IMR-90 (cell line): ENCODE measurements around the gene ERCC8. TPM values are rescaled to one million over a fixed set of nuclear protein-coding genes. Genes with fewer than 3 reads are reported as not detected.

Source experiments
- ATAC-seq: fragments of 200-7000 bp; cut with Tn5 transposase; 2 replicates; pipeline ENCODE4 v1.9.1; 2020; ENCODE audit warnings: low read depth, mild to moderate bottlenecking, moderate library complexity
- BruUV-seq: library from RNA; stranded (reverse); fragments of 400-500 nt; replicated peaks from 2 replicates; lab custom pipeline; 2021; lab: Mats Ljungman, UMichigan
- CTCF ChIA-PET: fragments of 300-600 bp; formaldehyde crosslinking; extraction: SDS; loops from one replicate; lab custom pipeline; 2021; ENCODE audit warnings: antibody characterized with exemption; lab: Yijun Ruan, JAX
- POLR2A ChIA-PET: fragments of 300-600 bp; sonication (Branson Sonifier 250); formaldehyde crosslinking; loops from one replicate; lab custom pipeline; 2022; ENCODE audit warnings: antibody characterized with exemption; ENCODE audit not compliant: unreplicated experiment; lab: Charles Lee
- DNase-seq: peaks from one replicate; pipeline ENCODE4 v3.0.0; 2013
- H2AFZ ChIP-seq: replicated peaks from 2 replicates; pipeline ENCODE3; 2013; ENCODE audit warnings: low read length, mild to moderate bottlenecking; ENCODE audit not compliant: poor library complexity
- H2AK5ac ChIP-seq: 2 replicates; pipeline ENCODE4 v1.6.1; 2013; ENCODE audit warnings: low read depth, low read length, inconsistent platforms
- H2AK9ac ChIP-seq: replicated peaks from 2 replicates; pipeline ENCODE3; 2013; ENCODE audit warnings: mild to moderate bottlenecking, low read depth, low read length, moderate library complexity; ENCODE audit not compliant: poor library complexity
- H2BK120ac ChIP-seq: 2 replicates; pipeline ENCODE4 v1.6.1; 2013; ENCODE audit warnings: low read depth, low read length, inconsistent platforms
- H2BK15ac ChIP-seq: 3 replicates; pipeline ENCODE4 v1.6.1; 2013; ENCODE audit warnings: low read depth, low read length, inconsistent platforms
- H2BK20ac ChIP-seq: 2 replicates; pipeline ENCODE4 v1.6.1; 2013; ENCODE audit warnings: low read depth, mild to moderate bottlenecking, inconsistent platforms, low read length, moderate library complexity
- H2BK5ac ChIP-seq: 2 replicates; pipeline ENCODE4 v1.6.1; 2013; ENCODE audit warnings: mild to moderate bottlenecking, low read depth, low read length, inconsistent platforms; ENCODE audit not compliant: poor library complexity, severe bottlenecking
- H3K14ac ChIP-seq: replicated peaks from 2 replicates; pipeline ENCODE4 v1.6.1; 2013; ENCODE audit warnings: low read depth, low read length, inconsistent platforms
- H3K18ac ChIP-seq: 2 replicates; pipeline ENCODE4 v1.6.1; 2013; ENCODE audit warnings: low read depth, low read length, control low read depth
- H3K23ac ChIP-seq: 2 replicates; pipeline ENCODE4 v1.6.1; 2013; ENCODE audit warnings: low read depth, low read length, inconsistent platforms
- H3K27ac ChIP-seq: 2 replicates; pipeline ENCODE4 v1.5.1; 2013; ENCODE audit warnings: mild to moderate bottlenecking, control low read depth, low read length; ENCODE audit not compliant: insufficient read depth
- H3K27me3 ChIP-seq: 2 replicates; pipeline ENCODE4 v1.6.1; 2013; ENCODE audit warnings: low read length; ENCODE audit not compliant: control insufficient read depth, insufficient read depth
- H3K36me3 ChIP-seq: 2 replicates; pipeline ENCODE4 v1.6.1; 2013; ENCODE audit warnings: low read length, mixed read lengths; ENCODE audit not compliant: control insufficient read depth, insufficient read depth
- H3K4ac ChIP-seq: 2 replicates; pipeline ENCODE4 v1.6.1; 2013; ENCODE audit warnings: low read depth, low read length, inconsistent platforms
- H3K4me1 ChIP-seq: 2 replicates; pipeline ENCODE4 v1.6.1; 2013; ENCODE audit warnings: low read length, mixed read lengths; ENCODE audit not compliant: control insufficient read depth, insufficient read depth
- H3K4me2 ChIP-seq: 2 replicates; pipeline ENCODE4 v1.6.1; 2013; ENCODE audit warnings: low read depth, mild to moderate bottlenecking, control low read depth, low read length, moderate library complexity
- H3K4me3 ChIP-seq: 2 replicates; pipeline ENCODE4 v1.5.1; 2013; ENCODE audit warnings: low read depth, mild to moderate bottlenecking, control low read depth, low read length, moderate library complexity; ENCODE audit not compliant: insufficient read depth
- H3K56ac ChIP-seq: 2 replicates; pipeline ENCODE4 v1.6.1; 2013; ENCODE audit warnings: low read length, inconsistent platforms; ENCODE audit not compliant: insufficient read depth; ENCODE audit errors: extremely low read depth
- H3K79me1 ChIP-seq, 2 experiments: 2 replicates each; pipeline ENCODE4 v1.6.1; 2013; ENCODE audit warnings: low read length in 2 of 2, inconsistent platforms in 1 of 2, low read depth in 1 of 2
- H3K9ac ChIP-seq: 2 replicates; pipeline ENCODE4 v1.6.1; 2013; ENCODE audit warnings: low read depth, low read length, control low read depth
- H3K9me1 ChIP-seq: 2 replicates; pipeline ENCODE4 v1.6.1; 2013; ENCODE audit warnings: low read length, inconsistent platforms; ENCODE audit not compliant: insufficient read depth
- H3K9me3 ChIP-seq: 2 replicates; pipeline ENCODE4 v1.6.1; 2013; ENCODE audit warnings: low read length; ENCODE audit not compliant: control insufficient read depth, insufficient read depth
- H4K20me1 ChIP-seq: 2 replicates; pipeline ENCODE4 v1.6.1; 2013; ENCODE audit warnings: low read length, inconsistent platforms; ENCODE audit not compliant: insufficient read depth
- H4K5ac ChIP-seq: 2 replicates; pipeline ENCODE4 v1.6.1; 2013; ENCODE audit warnings: mild to moderate bottlenecking, low read depth, low read length, control low read depth
- H4K8ac ChIP-seq, 2 experiments: 2 replicates each; pipeline ENCODE4 v1.6.1; 2013; ENCODE audit warnings: low read depth in 2 of 2, low read length in 2 of 2, control low read depth in 1 of 2, inconsistent platforms in 1 of 2
- H4K91ac ChIP-seq: 2 replicates; pipeline ENCODE4 v1.6.1; 2013; ENCODE audit warnings: low read depth, low read length, inconsistent platforms; ENCODE audit not compliant: insufficient read depth
- RCOR1 ChIP-seq: IDR thresholded peaks from 2 replicates; pipeline ENCODE4 v1.6.1; 2012; ENCODE audit warnings: mild to moderate bottlenecking, low read length, improper control_type of control experiment; ENCODE audit not compliant: insufficient replicate concordance
- dilution Hi-C: fragments of 300-500 bp; cut with HindIII; formaldehyde crosslinking; loops from one replicate; pipeline ENCODE4 v1.14.3; 2018; ENCODE audit warnings: low sequenced_read_pairs; ENCODE audit not compliant: unreplicated experiment
- in situ Hi-C: fragments of 300-500 bp; cut with MboI; formaldehyde crosslinking; loops from 3 replicates; pipeline ENCODE4 v1.14.3; 2019; ENCODE audit warnings: low sequenced_read_pairs, inconsistent platforms, mixed read lengths
- intact Hi-C: fragments of 100-400 bp; cut with micrococcal nuclease; formaldehyde crosslinking; loops from 2 replicates; pipeline ENCODE4 v1.10.0; 2022
- polyA plus RNA-seq, 3 experiments: library from polyadenylated mRNA; depleted of rRNA; stranded (reverse); fragments of >200 nt; gene quantifications; 2 replicates each; pipeline ENCODE4 v1.2.3, GENCODE V29; 2012; ENCODE audit warnings: low replicate concordance in 1 of 3
- total RNA-seq: library from RNA; depleted of rRNA; stranded (reverse); fragments of >200 nt; gene quantifications from 2 replicates; pipeline ENCODE4 v1.2.3, GENCODE V29; 2012

Gene ERCC8
- total and polyA plus RNA-seq, 2 of the 4 experiments (the other 2 are of a cell fraction): 12.6 to 29.2 TPM

- CTCF ChIA-PET: no interaction called here
- H3K23ac ChIP-seq: no peak overlapping the region
- POLR2A ChIA-PET: no interaction called here
- no peaks in the 10 kb centered on the region for H3K4me1 ChIP-seq
- H3K9ac ChIP-seq: no peak overlapping the region
- H2AK5ac ChIP-seq: no peak overlapping the region
- no peak overlapping the region for H2BK15ac ChIP-seq
- no peak overlapping the region for H3K18ac ChIP-seq
- no peak overlapping the region for H2BK20ac ChIP-seq
- H3K4me2 ChIP-seq: no peak overlapping the region
- dilution Hi-C loops (no loop called here), intact Hi-C loops (no loop called here), in situ Hi-C loops (no loop called here)
- ATAC-seq (no peak), DNase-seq (no peak)
- no peaks in the 10 kb centered on the region for H4K20me1 ChIP-seq
- no peak overlapping the region for H3K4ac ChIP-seq
- no peak overlapping the region for H3K27ac ChIP-seq
- no peaks in the 10 kb centered on the region; the same call in none of the 2 replicates for H3K27me3 ChIP-seq
- no peak for TF ChIP-seq RCOR1
- no peak overlapping the region for H3K56ac ChIP-seq
- H3K4me3 ChIP-seq: no peak overlapping the region
- no peak overlapping the region for H3K14ac ChIP-seq
- no peak overlapping the region for H2BK120ac ChIP-seq
- no peak overlapping the region for H2AK9ac ChIP-seq
- H2AFZ ChIP-seq: no peak overlapping the region
- no TSS peak for BruUV-seq
- H4K5ac ChIP-seq: no peak overlapping the region
- H4K91ac ChIP-seq: no peak overlapping the region
- H2BK5ac ChIP-seq: no peak overlapping the region
- H3K9me1 ChIP-seq: no peaks in the 10 kb centered on the region
- H3K36me3 ChIP-seq: no peaks in the 10 kb centered on the region
- no peaks in the 10 kb centered on the region for H3K79me1 ChIP-seq
- no peaks in the 10 kb centered on the region for H3K9me3 ChIP-seq
- no peak overlapping the region for H4K8ac ChIP-seq
Observed at GRCh38 chr5:60851626-60852025, 93.2 kb downstream of the ERCC8 start.
